K562 (cell line): Measurements from ENCODE around the gene ANO9. TPM values are rescaled to one million over a fixed set of nuclear protein-coding genes. Genes with fewer than 3 reads are reported as not detected.
A peak's percentile ranks its signal among the peaks of the same experiment; 100 is the strongest.

Experiments
- CCNT2 ChIP-seq: IDR thresholded peaks from 2 replicates; pipeline ENCODE4 v1.6.1; 2011; ENCODE audit warnings: borderline replicate concordance, low read depth, mild to moderate bottlenecking, moderate library complexity, mixed read lengths, low read length; ENCODE audit not compliant: insufficient read length; ENCODE audit errors: extremely low read depth
- NEUROD1 ChIP-seq: fragments of 150-350 bp; IDR thresholded peaks from 2 replicates; pipeline ENCODE4 v1.6.1; 2014; ENCODE audit warnings: borderline replicate concordance, low read length, low read depth; ENCODE audit not compliant: partially characterized antibody
- PHB2 ChIP-seq: fragments of 450-650 bp; IDR thresholded peaks from 2 replicates; pipeline ENCODE4 v1.6.1; 2017; ENCODE audit warnings: low read depth
- SMARCE1 ChIP-seq: fragments of 450-650 bp; IDR thresholded peaks from 2 replicates; pipeline ENCODE4 v1.7.1; 2016; ENCODE audit warnings: mild to moderate bottlenecking
- ZBTB7A ChIP-seq: IDR thresholded peaks from 2 replicates; pipeline ENCODE4 v1.6.1; 2011; ENCODE audit warnings: low read depth, mild to moderate bottlenecking, low read length, moderate library complexity, borderline replicate concordance; ENCODE audit not compliant: control insufficient read depth
- ZNF165 ChIP-seq: fragments of 250-450 bp; sonication (Bioruptor Pico); IDR thresholded peaks from 2 replicates; pipeline ENCODE4 v1.4.0; 2020; ENCODE audit warnings: borderline replicate concordance
- ZNF23 ChIP-seq: fragments of 250-450 bp; sonication (Bioruptor Pico); IDR thresholded peaks from 2 replicates; pipeline ENCODE4 v1.4.0; 2020; ENCODE audit warnings: mild to moderate bottlenecking
- polyA plus RNA-seq, 8 experiments: library from polyadenylated mRNA; depleted of rRNA in 4 of 8; stranded (reverse) in 5 of 8; unstranded in 3 of 8; fragments of >200 nt; fragmentation: Nextera tagmentation in 2 of 8; fragmentation: Illumina TruSeq in 1 of 8; extraction: Ambion mirVana in 2 of 8; extraction: Trizol in 1 of 8; gene quantifications; 2 replicates each; pipeline versions ENCODE4 v1.2.1 to v1.2.3, GENCODE V29; 2011 to 2014; ENCODE audit warnings: inconsistent platforms in 1 of 8, missing spikeins in 1 of 8
- total RNA-seq, 7 experiments: library from RNA; depleted of rRNA in 6 of 7; stranded (reverse); fragments of >200 nt in 6 of 7; fragmentation: Illumina TruSeq in 2 of 7; extraction: Trizol in 2 of 7; gene quantifications; 2 replicates each; pipeline versions ENCODE4 v1.2.1 to v1.2.3, GENCODE V29; 2011 to 2021; ENCODE audit warnings: low replicate concordance in 1 of 7
- TF ChIP-seq, protein P1 (sequence below): IDR thresholded peaks from 2 replicates; pipeline ENCODE4 v1.6.1; 2014; ENCODE audit warnings: antibody characterized with exemption
- TF ChIP-seq, protein P2 (sequence below): fragments of 200-800 bp; sonication (Bioruptor generic); IDR thresholded peaks from 2 replicates; pipeline ENCODE4 v1.6.1; 2016; ENCODE audit warnings: missing genetic modification characterization, missing compliant biosample characterization
- TF ChIP-seq, protein P3 (sequence below), 2 experiments: fragments of 450-650 bp; formaldehyde crosslinking in 1 of 2; IDR thresholded peaks; 2 replicates each; pipeline versions ENCODE4 v1.4.0 to v1.6.1; 2014 to 2020; ENCODE audit warnings: mild to moderate bottlenecking in 2 of 2, borderline replicate concordance in 1 of 2, low read depth in 1 of 2

Gene ANO9
- total and polyA plus RNA-seq, 9 of the 15 experiments (the other 6 are each of a cell fraction or from before 2014, with no cell fraction given) = 0.20 to 14.5 (median 4.5) TPM

DNA sequence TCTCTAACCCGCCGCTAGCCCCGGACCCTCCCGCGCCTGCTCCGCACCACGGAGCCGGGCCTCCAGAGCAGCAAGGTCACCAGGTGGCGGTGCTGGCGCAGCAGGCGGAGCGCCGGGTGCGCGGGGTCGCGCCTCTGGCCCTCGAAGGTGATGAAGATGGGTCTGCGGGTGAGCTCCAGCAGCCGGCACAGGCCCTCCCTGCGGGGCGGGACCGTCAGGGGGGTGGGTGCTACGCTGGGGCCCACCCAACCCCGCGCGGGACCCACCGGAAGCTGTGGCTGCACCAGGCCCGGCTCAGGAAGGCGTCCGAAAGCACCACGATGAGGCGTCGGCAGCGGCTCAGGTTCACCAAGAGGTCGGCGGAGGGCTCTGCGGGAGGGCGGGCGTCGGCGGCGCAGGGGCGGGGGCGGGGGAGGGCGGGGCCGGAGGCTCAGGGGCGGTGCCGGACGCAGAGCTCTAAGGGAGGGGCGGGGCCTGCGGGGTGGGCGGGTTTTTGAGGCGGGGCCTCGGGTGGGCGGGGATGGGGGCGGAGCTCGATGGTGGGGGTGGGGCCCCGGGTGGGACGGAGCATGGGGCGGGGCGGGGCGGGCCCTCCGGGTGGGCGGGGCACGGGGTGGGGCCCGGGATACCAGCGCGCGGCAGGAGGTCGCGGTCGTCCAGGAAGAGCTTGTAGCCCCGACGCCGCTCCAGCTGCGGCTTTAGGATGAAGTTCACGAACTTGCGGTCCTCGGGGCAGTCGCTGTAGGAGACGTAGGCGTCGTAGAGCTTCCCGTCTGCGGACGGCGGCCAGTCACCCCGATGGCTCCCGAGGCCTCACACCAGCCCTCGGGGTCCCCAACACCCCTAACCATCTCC, 34.8 kb downstream of the ANO9 start (continued):
- TF ChIP-seq CCNT2 (peak; percentile 55), SMARCE1 (no peak), ZNF23 (no peak), NEUROD1 (peak; percentile 20), ZBTB7A (peak; percentile 95), PHB2 (no peak), ZNF165 (CRISPR knock-in tag) (no peak)
- TF ChIP-seq, protein P1, sequence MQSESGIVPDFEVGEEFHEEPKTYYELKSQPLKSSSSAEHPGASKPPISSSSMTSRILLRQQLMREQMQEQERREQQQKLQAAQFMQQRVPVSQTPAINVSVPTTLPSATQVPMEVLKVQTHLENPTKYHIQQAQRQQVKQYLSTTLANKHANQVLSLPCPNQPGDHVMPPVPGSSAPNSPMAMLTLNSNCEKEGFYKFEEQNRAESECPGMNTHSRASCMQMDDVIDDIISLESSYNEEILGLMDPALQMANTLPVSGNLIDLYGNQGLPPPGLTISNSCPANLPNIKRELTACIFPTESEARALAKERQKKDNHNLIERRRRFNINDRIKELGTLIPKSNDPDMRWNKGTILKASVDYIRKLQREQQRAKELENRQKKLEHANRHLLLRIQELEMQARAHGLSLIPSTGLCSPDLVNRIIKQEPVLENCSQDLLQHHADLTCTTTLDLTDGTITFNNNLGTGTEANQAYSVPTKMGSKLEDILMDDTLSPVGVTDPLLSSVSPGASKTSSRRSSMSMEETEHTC = no peak
- TF ChIP-seq, protein P2, sequence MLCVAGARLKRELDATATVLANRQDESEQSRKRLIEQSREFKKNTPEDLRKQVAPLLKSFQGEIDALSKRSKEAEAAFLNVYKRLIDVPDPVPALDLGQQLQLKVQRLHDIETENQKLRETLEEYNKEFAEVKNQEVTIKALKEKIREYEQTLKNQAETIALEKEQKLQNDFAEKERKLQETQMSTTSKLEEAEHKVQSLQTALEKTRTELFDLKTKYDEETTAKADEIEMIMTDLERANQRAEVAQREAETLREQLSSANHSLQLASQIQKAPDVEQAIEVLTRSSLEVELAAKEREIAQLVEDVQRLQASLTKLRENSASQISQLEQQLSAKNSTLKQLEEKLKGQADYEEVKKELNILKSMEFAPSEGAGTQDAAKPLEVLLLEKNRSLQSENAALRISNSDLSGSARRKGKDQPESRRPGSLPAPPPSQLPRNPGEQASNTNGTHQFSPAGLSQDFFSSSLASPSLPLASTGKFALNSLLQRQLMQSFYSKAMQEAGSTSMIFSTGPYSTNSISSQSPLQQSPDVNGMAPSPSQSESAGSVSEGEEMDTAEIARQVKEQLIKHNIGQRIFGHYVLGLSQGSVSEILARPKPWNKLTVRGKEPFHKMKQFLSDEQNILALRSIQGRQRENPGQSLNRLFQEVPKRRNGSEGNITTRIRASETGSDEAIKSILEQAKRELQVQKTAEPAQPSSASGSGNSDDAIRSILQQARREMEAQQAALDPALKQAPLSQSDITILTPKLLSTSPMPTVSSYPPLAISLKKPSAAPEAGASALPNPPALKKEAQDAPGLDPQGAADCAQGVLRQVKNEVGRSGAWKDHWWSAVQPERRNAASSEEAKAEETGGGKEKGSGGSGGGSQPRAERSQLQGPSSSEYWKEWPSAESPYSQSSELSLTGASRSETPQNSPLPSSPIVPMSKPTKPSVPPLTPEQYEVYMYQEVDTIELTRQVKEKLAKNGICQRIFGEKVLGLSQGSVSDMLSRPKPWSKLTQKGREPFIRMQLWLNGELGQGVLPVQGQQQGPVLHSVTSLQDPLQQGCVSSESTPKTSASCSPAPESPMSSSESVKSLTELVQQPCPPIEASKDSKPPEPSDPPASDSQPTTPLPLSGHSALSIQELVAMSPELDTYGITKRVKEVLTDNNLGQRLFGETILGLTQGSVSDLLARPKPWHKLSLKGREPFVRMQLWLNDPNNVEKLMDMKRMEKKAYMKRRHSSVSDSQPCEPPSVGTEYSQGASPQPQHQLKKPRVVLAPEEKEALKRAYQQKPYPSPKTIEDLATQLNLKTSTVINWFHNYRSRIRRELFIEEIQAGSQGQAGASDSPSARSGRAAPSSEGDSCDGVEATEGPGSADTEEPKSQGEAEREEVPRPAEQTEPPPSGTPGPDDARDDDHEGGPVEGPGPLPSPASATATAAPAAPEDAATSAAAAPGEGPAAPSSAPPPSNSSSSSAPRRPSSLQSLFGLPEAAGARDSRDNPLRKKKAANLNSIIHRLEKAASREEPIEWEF (CRISPR knock-in tag) = no peak
- TF ChIP-seq, protein P3, sequence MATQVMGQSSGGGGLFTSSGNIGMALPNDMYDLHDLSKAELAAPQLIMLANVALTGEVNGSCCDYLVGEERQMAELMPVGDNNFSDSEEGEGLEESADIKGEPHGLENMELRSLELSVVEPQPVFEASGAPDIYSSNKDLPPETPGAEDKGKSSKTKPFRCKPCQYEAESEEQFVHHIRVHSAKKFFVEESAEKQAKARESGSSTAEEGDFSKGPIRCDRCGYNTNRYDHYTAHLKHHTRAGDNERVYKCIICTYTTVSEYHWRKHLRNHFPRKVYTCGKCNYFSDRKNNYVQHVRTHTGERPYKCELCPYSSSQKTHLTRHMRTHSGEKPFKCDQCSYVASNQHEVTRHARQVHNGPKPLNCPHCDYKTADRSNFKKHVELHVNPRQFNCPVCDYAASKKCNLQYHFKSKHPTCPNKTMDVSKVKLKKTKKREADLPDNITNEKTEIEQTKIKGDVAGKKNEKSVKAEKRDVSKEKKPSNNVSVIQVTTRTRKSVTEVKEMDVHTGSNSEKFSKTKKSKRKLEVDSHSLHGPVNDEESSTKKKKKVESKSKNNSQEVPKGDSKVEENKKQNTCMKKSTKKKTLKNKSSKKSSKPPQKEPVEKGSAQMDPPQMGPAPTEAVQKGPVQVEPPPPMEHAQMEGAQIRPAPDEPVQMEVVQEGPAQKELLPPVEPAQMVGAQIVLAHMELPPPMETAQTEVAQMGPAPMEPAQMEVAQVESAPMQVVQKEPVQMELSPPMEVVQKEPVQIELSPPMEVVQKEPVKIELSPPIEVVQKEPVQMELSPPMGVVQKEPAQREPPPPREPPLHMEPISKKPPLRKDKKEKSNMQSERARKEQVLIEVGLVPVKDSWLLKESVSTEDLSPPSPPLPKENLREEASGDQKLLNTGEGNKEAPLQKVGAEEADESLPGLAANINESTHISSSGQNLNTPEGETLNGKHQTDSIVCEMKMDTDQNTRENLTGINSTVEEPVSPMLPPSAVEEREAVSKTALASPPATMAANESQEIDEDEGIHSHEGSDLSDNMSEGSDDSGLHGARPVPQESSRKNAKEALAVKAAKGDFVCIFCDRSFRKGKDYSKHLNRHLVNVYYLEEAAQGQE (IDR thresholded peaks at IDR 0.05; ENCODE audit: borderline replicate concordance) = peak; percentile 50; the same call in 1 of the 2 replicates
- TF ChIP-seq, protein P3 (CRISPR knock-in tag; IDR thresholded peaks at IDR 0.05; ENCODE audit: low read depth) = no peak
